ENCODE data around the gene BANF2. TPM values are rescaled to one million over a fixed set of nuclear protein-coding genes. Genes with fewer than 3 reads are reported as not detected.

Gene BANF2
- total RNA-seq, 2 experiments from 2014 or later: not detected

DNA sequence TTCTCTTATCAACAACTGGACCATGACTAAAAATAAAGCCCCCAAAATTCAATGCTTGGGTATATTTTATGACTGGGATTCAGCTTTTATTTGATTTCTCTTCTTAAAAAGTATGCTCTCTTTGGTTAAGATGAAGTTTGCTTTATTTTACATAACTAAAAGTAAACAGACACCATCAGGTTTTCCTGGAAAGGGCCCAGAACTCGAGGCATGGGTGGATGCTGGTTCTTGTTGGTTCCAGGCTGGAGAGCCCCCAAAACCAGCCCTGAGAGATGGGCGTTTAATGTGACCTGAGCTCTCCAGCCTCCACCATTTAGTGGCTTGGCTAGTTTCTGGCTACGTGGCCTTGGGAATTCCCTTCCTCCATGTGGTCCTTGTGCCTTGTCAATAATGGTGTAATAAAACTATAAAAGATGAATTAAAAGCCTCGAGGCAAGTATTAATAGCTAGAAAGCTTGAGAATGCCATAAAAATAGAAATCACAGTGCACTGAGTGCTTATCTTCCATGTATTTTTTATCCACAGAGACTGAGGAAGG, 34.1 kb downstream of the BANF2 start:
- Mint-ChIP-seq H3K36me3 (ENCODE audit: low read depth) (no peaks in the 10 kb centered on the region), H3K4me1 (ENCODE audit: low read depth) (no peaks in the 10 kb centered on the region), H3K27ac (no peak overlapping the region), H3K9me3 (peaks cover 8% of the 10 kb centered on the region), H3K27me3 (ENCODE audit: low read depth) (no peaks in the 10 kb centered on the region), H3K4me3 (no peak overlapping the region)
- no peak for DNase-seq
- intact Hi-C loops (cut with micrococcal nuclease): no loop called here
- CTCF ChIA-PET: no interaction called here

DNA sequence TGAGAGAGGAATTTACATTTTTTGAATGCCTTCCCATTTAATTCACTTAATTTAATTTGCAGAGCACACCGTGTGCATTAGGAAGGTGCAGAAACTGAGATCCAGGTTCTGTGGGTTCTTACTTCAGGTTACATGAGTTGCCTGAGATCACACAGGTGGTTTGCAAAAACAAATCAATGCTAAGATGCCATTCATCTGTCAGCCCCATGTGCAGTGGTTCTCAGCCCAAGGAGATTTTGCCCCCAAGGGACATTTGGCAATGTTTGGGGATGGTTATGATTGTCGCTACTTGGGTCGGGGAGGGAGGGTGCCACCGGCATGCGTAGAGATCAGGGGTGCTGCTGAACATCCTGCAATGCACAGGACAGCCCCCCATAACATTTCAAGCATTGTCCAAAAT, 34.6 kb downstream of the BANF2 start:
- Mint-ChIP-seq H3K36me3 (ENCODE audit: low read depth) (no peaks in the 10 kb centered on the region), H3K4me3 (no peak overlapping the region), H3K27ac (no peak overlapping the region), H3K9me3 (peaks cover 8% of the 10 kb centered on the region), H3K27me3 (ENCODE audit: low read depth) (no peaks in the 10 kb centered on the region), H3K4me1 (ENCODE audit: low read depth) (no peaks in the 10 kb centered on the region)
- CTCF ChIA-PET: no interaction called here
- intact Hi-C loops (cut with micrococcal nuclease): no loop called here
- no peak for DNase-seq

DNA sequence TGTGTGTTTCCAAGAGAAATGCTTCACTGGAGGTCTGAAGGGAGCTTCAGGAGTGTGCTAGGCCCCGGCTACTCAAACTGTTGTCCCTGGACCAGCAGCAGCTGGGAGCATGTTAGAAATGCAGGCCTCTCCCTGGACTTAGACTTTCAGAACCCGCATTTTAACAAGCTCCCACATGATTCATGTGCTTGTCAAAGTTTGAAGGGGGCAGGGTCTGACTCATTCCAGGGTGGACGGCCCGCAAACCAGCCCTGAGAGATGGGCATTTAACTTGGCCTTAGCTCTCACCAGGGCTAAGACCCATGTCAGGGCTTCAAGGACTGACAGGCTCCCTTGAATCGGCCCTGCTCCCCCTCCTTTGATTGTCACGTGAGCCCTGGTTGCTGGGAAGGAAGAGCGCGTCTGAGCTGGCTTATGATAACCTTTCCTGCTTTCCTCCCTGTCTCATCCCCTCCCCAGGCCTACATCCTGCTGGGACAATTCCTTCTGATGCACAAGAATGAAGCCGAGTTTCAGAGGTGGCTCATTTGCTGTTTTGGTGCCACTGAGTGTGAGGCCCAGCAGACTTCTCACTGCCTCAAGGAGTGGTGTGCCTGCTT, 35.5 kb downstream of the BANF2 start:
- Mint-ChIP-seq H3K27me3 (ENCODE audit: low read depth) (no peaks in the 10 kb centered on the region), H3K4me1 (ENCODE audit: low read depth) (no peaks in the 10 kb centered on the region), H3K27ac (no peak overlapping the region), H3K4me3 (no peak overlapping the region), H3K9me3 (peaks cover 8% of the 10 kb centered on the region), H3K36me3 (ENCODE audit: low read depth) (no peaks in the 10 kb centered on the region)
- CTCF ChIA-PET: no interaction called here
- intact Hi-C loops (cut with micrococcal nuclease): no loop called here
- DNase-seq: no peak

DNA sequence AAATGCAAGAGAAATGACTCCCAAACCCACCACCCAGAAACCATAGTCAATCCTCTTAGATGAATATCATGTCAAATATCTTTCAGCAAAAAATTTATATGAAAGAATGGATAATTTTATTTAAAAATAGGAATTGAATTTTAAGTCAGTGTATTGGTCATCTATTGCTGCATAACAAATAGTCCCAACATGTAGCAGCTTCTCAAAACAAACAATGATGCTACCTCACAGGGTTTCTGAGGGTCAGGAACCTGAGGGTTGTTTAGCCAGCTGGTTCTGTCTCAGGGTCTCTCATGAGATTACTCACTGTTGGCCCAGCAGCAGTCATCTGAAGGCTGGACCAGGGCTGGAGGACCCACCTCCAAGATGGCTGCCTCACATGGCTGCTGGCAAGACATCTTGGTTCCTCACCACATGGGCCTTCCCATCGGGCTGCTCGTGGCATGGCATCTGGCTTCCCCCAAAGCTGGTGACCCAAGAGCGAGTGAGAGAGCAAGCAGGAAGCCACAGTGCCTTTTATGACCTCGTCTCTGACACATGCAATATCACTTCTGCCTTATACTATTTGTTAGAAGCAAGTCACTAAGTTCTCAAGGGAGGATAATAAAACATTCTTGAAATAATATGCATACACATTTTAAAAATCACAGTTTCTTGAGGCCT, 36.3 kb downstream of the BANF2 start:
- Mint-ChIP-seq H3K4me3 (no peak overlapping the region), H3K27ac (no peak overlapping the region), H3K27me3 (ENCODE audit: low read depth) (peaks cover 4% of the 10 kb centered on the region), H3K36me3 (ENCODE audit: low read depth) (no peaks in the 10 kb centered on the region), H3K9me3 (peaks cover 8% of the 10 kb centered on the region), H3K4me1 (ENCODE audit: low read depth) (no peaks in the 10 kb centered on the region)
- CTCF ChIA-PET: no interaction called here
- intact Hi-C loops (cut with micrococcal nuclease): no loop called here
- no peak for DNase-seq

DNA sequence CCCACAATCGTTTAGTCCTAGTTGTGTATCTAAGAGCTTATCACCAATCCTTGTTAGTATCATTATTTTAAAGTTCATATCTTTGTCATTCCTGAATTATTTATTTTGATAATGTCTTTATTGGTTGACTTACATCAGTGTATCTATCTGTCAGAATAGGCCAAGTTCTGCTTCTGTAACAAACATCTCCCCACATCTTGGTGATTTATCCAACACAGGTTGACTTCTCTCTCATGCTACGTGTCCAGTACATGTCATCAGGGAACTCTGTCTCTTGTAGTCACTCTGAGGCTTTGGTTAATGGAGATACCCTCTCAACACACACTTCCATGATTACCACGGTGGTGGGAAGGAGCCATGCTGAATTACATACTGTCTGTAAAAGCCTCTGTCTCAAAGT, 38.4 kb downstream of the BANF2 start:
- intact Hi-C loops (cut with micrococcal nuclease): no loop called here
- H3K4me3 Mint-ChIP-seq: no peak overlapping the region
- H3K27me3 Mint-ChIP-seq (ENCODE audit: low read depth): peaks cover 7% of the 10 kb centered on the region
- H3K9me3 Mint-ChIP-seq: peaks cover 8% of the 10 kb centered on the region
- no peak for DNase-seq
- no peaks in the 10 kb centered on the region for H3K4me1 Mint-ChIP-seq (ENCODE audit: low read depth)
- no peak overlapping the region for H3K27ac Mint-ChIP-seq
- CTCF ChIA-PET: interaction anchor here (1.4 kb wide), 1 partner anchor 55 kb away, joined by 4 read pairs; the partner anchor contains the start of gene RRBP1
- H3K36me3 Mint-ChIP-seq (ENCODE audit: low read depth): no peaks in the 10 kb centered on the region

DNA sequence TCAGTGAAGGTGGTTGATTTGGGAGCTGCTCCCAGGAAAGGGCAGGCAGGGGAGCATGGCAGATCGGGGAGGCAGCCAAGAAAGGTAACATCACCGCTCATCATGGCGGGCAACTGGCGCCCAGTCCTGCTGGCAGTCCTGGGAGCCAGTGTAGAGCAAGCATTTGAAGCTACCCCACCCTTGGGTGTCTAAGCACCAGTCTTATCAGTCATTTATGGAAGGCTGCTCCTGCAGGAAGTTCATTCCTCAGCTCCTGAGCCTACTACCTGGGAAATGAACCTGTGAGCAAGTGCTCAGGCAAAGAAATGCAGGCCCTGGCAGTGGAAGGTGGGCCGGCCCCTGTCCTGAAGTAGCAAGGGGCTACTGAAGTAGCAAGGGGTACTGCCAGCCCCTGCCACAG, 41.5 kb downstream of the BANF2 start:
- Mint-ChIP-seq H3K36me3 (ENCODE audit: low read depth) (no peaks in the 10 kb centered on the region), H3K4me1 (ENCODE audit: low read depth) (no peaks in the 10 kb centered on the region)
- intact Hi-C loops (cut with micrococcal nuclease): no loop called here

DNA sequence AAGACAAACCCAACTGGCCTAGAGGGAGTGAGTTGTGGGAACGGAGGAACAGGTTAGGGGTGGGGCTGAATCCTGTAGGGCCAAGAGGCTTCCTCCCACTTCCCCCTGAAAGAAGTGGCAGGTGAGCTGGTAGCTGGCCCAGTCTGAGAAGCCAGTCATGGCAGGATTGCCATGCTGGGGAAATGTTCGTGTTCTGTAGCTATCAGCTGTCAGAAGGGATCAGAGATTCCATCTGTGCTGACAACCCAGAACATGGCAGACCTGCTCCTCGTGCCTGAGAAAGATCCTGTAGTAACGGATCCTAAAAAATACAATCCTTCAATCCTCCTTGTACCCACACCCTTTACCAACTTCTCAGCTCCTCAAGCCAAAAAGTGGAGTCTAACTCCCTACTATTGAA, 43.0 kb downstream of the BANF2 start:
- CTCF ChIA-PET: no interaction called here
- intact Hi-C loops (cut with micrococcal nuclease): no loop called here
- Mint-ChIP-seq H3K36me3 (ENCODE audit: low read depth) (no peaks in the 10 kb centered on the region), H3K9me3 (no peaks in the 10 kb centered on the region), H3K27me3 (ENCODE audit: low read depth) (peaks cover 7% of the 10 kb centered on the region), H3K4me1 (ENCODE audit: low read depth) (no peaks in the 10 kb centered on the region), H3K27ac (no peak overlapping the region), H3K4me3 (no peak overlapping the region)
- no peak for DNase-seq

More for the DNA sequence above, 41.5 kb downstream of the BANF2 start:
- CTCF ChIA-PET: no interaction called here
- DNase-seq: no peak
- Mint-ChIP-seq H3K27me3 (ENCODE audit: low read depth) (peaks cover 7% of the 10 kb centered on the region), H3K9me3 (peaks cover 4% of the 10 kb centered on the region), H3K27ac (no peak overlapping the region), H3K4me3 (no peak overlapping the region)

DNA sequence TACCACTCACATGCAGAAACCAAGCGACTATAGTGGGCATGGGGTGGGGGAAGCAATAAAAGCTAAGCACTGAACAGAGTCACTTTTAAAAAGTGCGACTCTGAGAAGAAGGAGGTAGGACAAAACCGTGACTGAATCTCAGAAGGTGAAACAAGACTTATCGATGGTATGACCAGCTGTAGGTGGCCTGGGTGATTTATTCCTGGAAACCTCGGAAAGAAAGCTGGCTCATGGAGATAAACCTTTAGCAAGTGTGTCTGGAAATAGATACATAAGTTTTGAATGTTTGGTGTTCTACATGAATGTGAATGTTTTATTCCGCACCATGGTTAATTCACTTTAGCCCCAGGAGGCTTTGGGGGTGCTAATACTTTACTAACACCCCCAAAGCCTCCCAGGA, 43.9 kb downstream of the BANF2 start:
- Mint-ChIP-seq H3K36me3 (ENCODE audit: low read depth) (no peaks in the 10 kb centered on the region), H3K27ac (no peak overlapping the region), H3K27me3 (ENCODE audit: low read depth) (peaks cover 7% of the 10 kb centered on the region), H3K4me1 (ENCODE audit: low read depth) (no peaks in the 10 kb centered on the region), H3K4me3 (no peak overlapping the region), H3K9me3 (no peaks in the 10 kb centered on the region)
- no peak for DNase-seq
- intact Hi-C loops (cut with micrococcal nuclease): no loop called here
- CTCF ChIA-PET: interaction anchor here (0.7 kb wide), 1 partner anchor 102 kb away, joined by 3 read pairs; no protein-coding TSS in a partner anchor

DNA sequence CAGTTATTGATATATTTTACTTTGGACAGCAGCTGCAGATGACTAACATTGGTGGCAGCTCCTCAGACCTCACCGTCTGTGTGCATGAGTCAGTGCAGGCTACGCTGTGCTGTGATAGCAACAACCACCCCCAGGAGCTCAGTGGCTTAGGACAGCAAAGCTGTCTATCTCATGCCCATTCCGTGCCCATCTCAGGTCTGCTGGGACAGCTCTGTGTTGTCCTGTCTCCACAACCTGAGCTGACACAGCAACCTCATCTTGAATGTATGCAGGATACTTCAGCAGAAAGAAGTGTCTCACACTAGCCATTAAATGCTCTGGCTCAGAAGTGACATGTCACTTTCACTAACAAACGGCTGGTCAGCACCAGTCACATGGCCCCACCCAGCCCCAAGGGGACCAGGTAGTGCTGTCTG, 47.7 kb downstream of the BANF2 start:
- Mint-ChIP-seq H3K36me3 (ENCODE audit: low read depth) (no peaks in the 10 kb centered on the region), H3K27me3 (ENCODE audit: low read depth) (peaks cover under 1% of the 10 kb centered on the region), H3K9me3 (no peaks in the 10 kb centered on the region), H3K4me3 (no peak overlapping the region), H3K4me1 (ENCODE audit: low read depth) (no peaks in the 10 kb centered on the region), H3K27ac (no peak overlapping the region)
- no peak for DNase-seq
- intact Hi-C loops (cut with micrococcal nuclease): no loop called here
- CTCF ChIA-PET: interaction anchor here (0.6 to 0.8 kb wide), 2 partner anchors 56 to 83 kb away, joined by 3 read pairs; no protein-coding TSS in a partner anchor

DNA sequence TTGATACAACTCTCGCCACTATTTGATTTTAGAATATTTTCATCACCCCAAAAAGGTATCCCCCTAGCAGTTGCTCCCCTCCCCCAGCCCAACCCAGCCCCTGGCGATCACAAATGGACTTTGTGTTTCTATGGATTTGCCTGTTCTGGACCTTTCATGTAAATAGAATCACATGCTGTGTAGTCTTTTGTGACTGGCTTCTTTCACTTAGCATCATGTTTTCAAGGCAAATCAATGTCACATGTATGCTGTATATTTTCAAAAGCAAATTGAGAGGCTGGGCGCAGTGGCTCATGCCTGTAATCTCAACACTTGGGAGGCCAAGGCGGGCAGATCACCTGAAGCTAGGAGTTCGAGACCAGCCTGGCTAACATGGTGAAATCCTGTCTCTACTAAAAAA, 48.5 kb downstream of the BANF2 start:
- Mint-ChIP-seq H3K36me3 (ENCODE audit: low read depth) (no peaks in the 10 kb centered on the region), H3K9me3 (no peaks in the 10 kb centered on the region), H3K27me3 (ENCODE audit: low read depth) (peaks cover 4% of the 10 kb centered on the region), H3K4me3 (no peak overlapping the region), H3K4me1 (ENCODE audit: low read depth) (no peaks in the 10 kb centered on the region), H3K27ac (no peak overlapping the region)
- CTCF ChIA-PET: interaction anchor here (0.6 kb wide), 1 partner anchor 82 kb away, joined by 3 read pairs; no protein-coding TSS in a partner anchor
- no peak for DNase-seq
- intact Hi-C loops (cut with micrococcal nuclease): no loop called here

DNA sequence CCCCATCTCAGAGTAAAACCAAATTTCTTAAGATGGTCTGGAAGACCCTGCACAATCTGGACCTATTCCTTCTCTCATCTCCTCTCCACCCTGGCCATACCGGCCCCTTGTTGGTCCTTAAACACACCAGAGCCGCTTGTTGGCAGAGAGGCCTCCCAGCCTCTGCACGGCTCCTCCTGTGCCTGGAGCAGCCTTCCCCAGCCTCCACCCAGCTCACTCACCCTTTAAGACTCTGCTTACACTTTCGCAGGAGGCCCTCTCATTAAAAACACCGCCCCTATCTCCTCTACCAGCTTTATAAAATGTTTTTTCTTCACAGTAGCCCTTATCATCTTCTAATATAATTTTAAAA, 49.8 kb downstream of the BANF2 start:
- Mint-ChIP-seq H3K27me3 (ENCODE audit: low read depth) (peaks cover 6% of the 10 kb centered on the region), H3K9me3 (no peaks in the 10 kb centered on the region), H3K4me3 (no peak overlapping the region), H3K36me3 (ENCODE audit: low read depth) (no peaks in the 10 kb centered on the region), H3K4me1 (ENCODE audit: low read depth) (no peaks in the 10 kb centered on the region), H3K27ac (no peak overlapping the region)
- DNase-seq: no peak
- CTCF ChIA-PET: interaction anchor here (1.0 kb wide), 1 partner anchor 74 kb away, joined by 3 read pairs; no protein-coding TSS in a partner anchor
- intact Hi-C loops (cut with micrococcal nuclease): no loop called here

DNA sequence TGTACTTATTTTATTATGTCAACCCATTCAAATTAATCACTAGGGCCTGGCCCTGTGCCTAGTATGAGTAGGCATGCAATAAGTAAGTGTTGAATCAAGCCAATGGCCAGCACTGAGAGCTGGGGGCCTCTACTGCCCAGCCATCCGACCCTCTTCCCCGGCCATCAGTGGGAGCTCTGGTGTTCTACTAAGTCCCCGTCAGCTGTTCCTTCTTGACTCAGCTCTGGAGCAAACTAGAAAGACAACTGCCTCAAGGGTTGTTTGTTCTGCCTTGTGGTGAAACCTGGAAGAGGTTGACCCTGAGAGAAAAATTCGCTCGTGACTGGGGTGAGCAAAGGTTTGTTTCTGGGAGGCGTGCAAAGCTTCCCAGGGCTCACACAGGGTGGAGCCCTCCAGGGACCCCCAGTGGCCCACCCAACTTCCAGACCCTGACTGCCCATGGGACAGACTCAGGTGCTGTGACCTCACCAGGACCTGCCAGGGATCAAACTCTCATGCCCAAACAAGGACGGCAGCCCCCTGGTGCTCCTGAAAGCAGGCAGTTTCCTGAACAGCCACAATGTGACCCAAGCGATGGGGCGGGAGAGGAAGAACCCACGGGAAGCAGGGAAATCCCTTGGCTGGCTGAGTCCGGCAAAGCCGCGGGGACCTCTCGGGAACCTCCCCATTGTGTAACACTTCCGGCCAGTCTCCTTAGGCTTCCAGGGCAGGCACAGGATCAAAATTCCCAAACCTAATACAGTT, 50.4 kb downstream of the BANF2 start:
- DNase-seq: no peak
- no peaks in the 10 kb centered on the region for H3K9me3 Mint-ChIP-seq
- no peaks in the 10 kb centered on the region for H3K36me3 Mint-ChIP-seq (ENCODE audit: low read depth)
- no peak overlapping the region for H3K27ac Mint-ChIP-seq
- H3K4me1 Mint-ChIP-seq (ENCODE audit: low read depth): no peaks in the 10 kb centered on the region
- CTCF ChIA-PET: interaction anchor here (1.0 kb wide), 1 partner anchor 74 kb away, joined by 3 read pairs; no protein-coding TSS in a partner anchor
- intact Hi-C loops (cut with micrococcal nuclease): no loop called here
- no peak overlapping the region for H3K4me3 Mint-ChIP-seq
- H3K27me3 Mint-ChIP-seq (ENCODE audit: low read depth): peaks cover 6% of the 10 kb centered on the region

Measured in activated naive CD4-positive, alpha-beta T cell treated with anti-CD3 and anti-CD28 coated beads for 36 hours (primary cell).